ENCODE measurements around the gene GAD1. TPM values are rescaled to one million over a fixed set of nuclear protein-coding genes. Genes with fewer than 3 reads are reported as not detected.

Gene GAD1
- total and polyA plus RNA-seq, 2 of the 4 experiments (the other 2 are of a cell fraction) = not detected

DNA sequence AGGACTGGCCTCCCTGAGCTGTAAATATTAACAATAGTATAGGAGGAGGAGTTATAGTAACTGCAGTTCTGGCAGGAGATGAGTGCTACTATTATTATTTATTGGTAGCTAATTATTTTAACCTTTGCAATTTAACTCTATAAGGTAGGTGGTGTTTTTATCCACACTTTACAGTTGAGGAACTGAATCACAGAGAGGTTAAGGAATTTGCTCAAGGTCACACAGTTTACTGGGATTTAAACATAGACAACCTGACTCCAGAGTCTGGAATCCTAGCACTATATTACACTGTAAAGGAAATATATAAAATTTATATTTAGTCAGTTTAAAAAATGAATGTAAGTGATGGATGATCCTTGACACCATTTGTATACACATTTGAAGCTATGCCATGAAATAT, 44.4 kb upstream of the GAD1 start:
- Histone ChIP-seq H3K27ac (ENCODE audit: insufficient read depth, low read length) (no peak overlapping the region), H4K91ac (ENCODE audit: insufficient read depth, low read depth, low read length) (no peak overlapping the region), H4K20me1 (ENCODE audit: insufficient read depth, low read length) (no peaks in the 10 kb centered on the region), H2BK5ac (ENCODE audit: low read depth, low read length, poor library complexity, severe bottlenecking) (no peak overlapping the region), H3K36me3 (ENCODE audit: control insufficient read depth, insufficient read depth, low read length) (no peaks in the 10 kb centered on the region), H3K23ac (ENCODE audit: low read depth, low read length) (no peak overlapping the region), H4K8ac (ENCODE audit: low read depth in 2 of 2, low read length in 2 of 2) (no peak overlapping the region), H3K56ac (ENCODE audit: extremely low read depth, insufficient read depth, low read length) (no peak overlapping the region), H3K4ac (ENCODE audit: low read depth, low read length) (no peak overlapping the region), H4K5ac (ENCODE audit: low read depth, low read length) (no peak overlapping the region), H2AK5ac (ENCODE audit: low read depth, low read length) (no peak overlapping the region), H2BK15ac (ENCODE audit: low read depth, low read length) (no peak overlapping the region), H2BK120ac (ENCODE audit: low read depth, low read length) (no peak overlapping the region), H3K9me1 (ENCODE audit: insufficient read depth, low read length) (no peaks in the 10 kb centered on the region), H3K79me1 (ENCODE audit: low read depth in 1 of 2, low read length in 2 of 2) (no peaks in the 10 kb centered on the region), H3K14ac (replicated peaks; ENCODE audit: low read depth, low read length) (no peak overlapping the region), H3K27me3 (ENCODE audit: control insufficient read depth, insufficient read depth, low read length) (peaks cover 15% of the 10 kb centered on the region), H3K4me2 (ENCODE audit: low read depth, low read length) (no peak overlapping the region), H3K4me1 (ENCODE audit: control insufficient read depth, insufficient read depth, low read length) (no peaks in the 10 kb centered on the region), H3K4me3 (ENCODE audit: insufficient read depth, low read depth, low read length) (no peak overlapping the region), H3K18ac (ENCODE audit: low read depth, low read length) (no peak overlapping the region), H2BK20ac (ENCODE audit: low read depth, low read length) (no peak overlapping the region), H2AK9ac (replicated peaks; ENCODE audit: low read depth, low read length, poor library complexity) (no peak overlapping the region), H3K9ac (ENCODE audit: low read depth, low read length) (no peak overlapping the region), H3K9me3 (ENCODE audit: control insufficient read depth, insufficient read depth, low read length) (no peaks in the 10 kb centered on the region), H2AFZ (replicated peaks; ENCODE audit: low read length, poor library complexity) (no peak overlapping the region)
- ATAC-seq (ENCODE audit: low read depth) = no peak
- dilution Hi-C loops (cut with HindIII; ENCODE audit: low sequenced_read_pairs, unreplicated experiment) (no loop called here), in situ Hi-C loops (cut with MboI; ENCODE audit: low sequenced_read_pairs) (no loop called here), intact Hi-C loops (cut with micrococcal nuclease) (no loop called here)
- DNase-seq = no peak
- no peak for TF ChIP-seq RFX5 (IDR thresholded peaks at IDR 0.05; ENCODE audit: low read depth, low read length)
- TF ChIP-seq, protein P1, sequence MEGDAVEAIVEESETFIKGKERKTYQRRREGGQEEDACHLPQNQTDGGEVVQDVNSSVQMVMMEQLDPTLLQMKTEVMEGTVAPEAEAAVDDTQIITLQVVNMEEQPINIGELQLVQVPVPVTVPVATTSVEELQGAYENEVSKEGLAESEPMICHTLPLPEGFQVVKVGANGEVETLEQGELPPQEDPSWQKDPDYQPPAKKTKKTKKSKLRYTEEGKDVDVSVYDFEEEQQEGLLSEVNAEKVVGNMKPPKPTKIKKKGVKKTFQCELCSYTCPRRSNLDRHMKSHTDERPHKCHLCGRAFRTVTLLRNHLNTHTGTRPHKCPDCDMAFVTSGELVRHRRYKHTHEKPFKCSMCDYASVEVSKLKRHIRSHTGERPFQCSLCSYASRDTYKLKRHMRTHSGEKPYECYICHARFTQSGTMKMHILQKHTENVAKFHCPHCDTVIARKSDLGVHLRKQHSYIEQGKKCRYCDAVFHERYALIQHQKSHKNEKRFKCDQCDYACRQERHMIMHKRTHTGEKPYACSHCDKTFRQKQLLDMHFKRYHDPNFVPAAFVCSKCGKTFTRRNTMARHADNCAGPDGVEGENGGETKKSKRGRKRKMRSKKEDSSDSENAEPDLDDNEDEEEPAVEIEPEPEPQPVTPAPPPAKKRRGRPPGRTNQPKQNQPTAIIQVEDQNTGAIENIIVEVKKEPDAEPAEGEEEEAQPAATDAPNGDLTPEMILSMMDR (conservative IDR thresholded peaks at IDR 0.05; ENCODE audit: low read depth, low read length) = no peak
- TF ChIP-seq SMC3 (IDR thresholded peaks at IDR 0.05; ENCODE audit: low read depth, low read length) = no peak
- no peak for TF ChIP-seq CHD1 (IDR thresholded peaks at IDR 0.05; ENCODE audit: low read depth, low read length)
- TF ChIP-seq POLR2A (IDR thresholded peaks at IDR 0.05; ENCODE audit: low read depth, low read length) = no peak
- TF ChIP-seq MAFK (IDR thresholded peaks at IDR 0.05; ENCODE audit: low read depth, low read length) = no peak
- TF ChIP-seq FOS (IDR thresholded peaks at IDR 0.05; ENCODE audit: low read depth, low read length) = no peak
- TF ChIP-seq BHLHE40 (IDR thresholded peaks at IDR 0.05; ENCODE audit: low read depth, low read length) = no peak
- TF ChIP-seq RCOR1 (IDR thresholded peaks at IDR 0.05; ENCODE audit: insufficient replicate concordance, low read length) = no peak
- ChIA-PET POLR2A (ENCODE audit: unreplicated experiment) (no interaction called here), CTCF (no interaction called here)
- no TSS peak for BruUV-seq (replicated peaks)

Data from IMR-90 (cell line).